GM19463 (cell line): ENCODE data around the gene TMCC2.
"Not testable (repeated sequence)": the region's sequence is repeated elsewhere in the genome, so short reads cannot be mapped to it uniquely, and the experiment has no call there.

Experiments
- ATAC-seq: cut with Tn5 transposase; IDR thresholded peaks from one replicate; pipeline ENCODE4 v1.9.1; 2021; ENCODE audit warnings: mild to moderate bottlenecking, moderate library complexity; ENCODE audit not compliant: unreplicated experiment

Gene TMCC2

DNA sequence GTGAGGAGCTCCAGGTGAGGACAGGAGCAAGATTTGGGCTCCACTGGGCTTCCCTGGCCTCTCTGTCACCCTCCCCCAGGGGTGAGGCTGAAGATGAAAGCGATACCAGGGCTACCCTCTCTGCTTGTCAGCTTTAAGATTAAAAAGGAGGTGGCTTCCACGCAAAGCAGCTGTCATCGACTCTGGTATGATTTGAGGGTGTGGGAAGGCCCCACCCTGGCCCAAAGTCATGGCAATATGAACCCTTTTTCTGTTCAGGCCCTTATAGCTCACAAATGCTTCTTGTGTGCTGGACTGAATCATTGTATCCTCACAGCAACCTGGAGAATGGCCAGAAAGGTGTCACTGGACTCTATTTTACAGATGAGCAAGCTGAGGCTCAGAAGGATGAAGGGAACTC, 52.2 kb downstream of the TMCC2 start:
- no peak for ATAC-seq

DNA sequence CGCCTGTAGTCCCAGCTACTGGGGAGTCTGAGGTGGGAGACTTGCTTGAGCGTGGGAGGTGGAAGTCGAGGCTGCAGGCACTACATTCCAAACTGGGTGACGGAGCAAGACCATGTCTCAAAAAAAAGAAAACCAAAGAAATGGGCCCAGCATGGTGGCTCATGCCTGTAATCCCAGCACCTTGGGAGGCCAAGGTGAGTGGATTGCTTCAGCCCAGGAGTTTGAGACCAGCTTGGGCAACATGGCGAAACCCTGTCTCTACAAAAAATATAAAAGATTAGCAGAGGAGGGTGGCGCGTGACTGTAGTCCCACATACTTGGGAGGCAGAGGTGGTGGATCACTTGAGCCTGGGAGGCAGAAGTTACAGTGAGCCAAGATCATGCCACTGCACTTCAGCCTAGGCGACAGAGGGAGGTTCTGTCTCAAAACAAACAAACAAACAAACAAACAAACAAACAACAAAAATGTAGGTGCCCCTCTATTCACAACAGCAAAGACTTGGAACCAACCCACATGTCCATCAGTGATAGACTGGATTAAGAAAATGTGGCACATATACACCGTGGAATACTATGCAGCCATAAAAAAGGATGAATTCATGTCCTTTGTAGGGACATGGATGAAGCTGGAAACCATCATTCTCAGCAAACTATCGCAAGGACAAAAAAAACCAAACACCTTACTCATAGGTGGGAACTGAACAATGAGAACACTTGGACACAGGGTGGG, 53.1 kb downstream of the TMCC2 start:
- ATAC-seq: not testable (repeated sequence)

DNA sequence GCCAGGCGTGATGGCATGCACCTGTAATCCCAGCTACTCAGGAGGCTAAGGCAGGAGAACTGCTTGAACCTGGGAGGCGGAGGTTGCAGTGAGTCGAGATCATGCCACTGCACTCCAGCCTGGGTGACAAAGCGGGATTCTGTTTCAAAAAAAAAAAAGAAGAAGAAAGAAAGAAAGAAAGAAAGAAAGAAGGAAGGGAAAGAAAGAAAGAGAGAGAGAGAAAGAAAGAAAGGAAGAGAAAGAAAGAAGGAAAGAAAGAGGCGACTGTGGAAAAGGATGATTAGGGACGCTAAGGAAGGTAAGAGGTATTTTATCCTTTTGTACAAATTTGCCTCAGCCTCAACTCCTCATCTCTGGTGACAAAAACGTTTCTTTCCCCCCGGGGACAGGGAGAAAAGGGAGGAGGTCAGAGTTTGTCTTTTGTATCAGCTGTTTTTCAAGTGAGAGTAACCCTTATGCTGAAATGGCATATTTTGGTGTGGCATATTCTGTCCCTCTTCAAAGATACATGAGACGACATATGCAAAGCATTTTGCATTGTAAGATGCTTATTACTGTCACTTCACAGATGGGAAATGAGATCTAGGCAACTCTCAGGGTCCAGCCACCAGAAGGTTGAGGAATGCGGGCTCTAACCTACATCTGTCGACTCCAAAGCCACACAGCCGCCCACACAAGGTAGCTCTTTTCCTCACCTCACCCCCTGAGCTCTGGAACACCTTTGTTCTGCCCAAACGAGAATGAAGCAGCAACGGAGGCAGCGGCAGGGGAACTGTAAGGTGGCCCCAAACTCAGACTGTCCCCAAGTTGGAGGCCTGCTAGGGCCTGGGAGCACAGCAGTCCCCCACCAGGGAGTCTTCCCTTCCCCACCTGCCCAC, 55.8 kb downstream of the TMCC2 start:
- ATAC-seq: no peak

DNA sequence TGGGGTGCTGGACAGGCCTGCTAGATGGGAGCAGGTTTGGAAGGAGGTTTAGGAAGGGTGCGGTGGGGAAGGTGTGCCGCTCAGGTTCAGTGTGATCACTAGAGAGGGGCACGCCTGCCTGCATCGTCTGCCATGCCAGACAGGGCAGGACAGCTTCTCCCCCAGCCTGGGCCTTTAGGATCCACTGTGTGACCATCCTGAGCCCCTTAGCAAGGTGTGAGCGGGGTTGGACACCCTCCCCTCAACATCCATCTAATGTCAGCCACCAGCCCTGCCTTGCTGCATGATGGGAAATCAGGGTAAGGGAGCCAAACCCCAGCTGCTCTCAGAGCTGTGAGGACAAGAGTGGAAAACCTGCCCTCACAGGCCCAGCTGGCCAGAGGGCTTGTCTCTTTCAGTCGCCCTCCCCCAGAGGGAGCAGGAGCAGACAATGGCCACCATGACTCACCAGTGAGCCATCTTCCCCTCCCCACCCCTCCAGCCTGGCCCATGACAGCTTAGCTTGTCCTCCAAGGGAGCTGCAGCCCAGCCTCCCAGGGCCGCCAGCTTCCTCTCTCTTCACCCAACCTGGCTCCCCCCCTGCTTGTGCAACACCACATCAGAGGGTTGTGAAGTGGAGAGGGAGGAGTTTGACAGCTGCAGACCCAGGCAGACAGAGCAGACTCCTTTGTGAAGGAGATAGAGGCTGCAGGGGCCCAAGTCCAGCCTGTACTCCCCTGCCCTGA, 56.8 kb downstream of the TMCC2 start:
- ATAC-seq: no peak

DNA sequence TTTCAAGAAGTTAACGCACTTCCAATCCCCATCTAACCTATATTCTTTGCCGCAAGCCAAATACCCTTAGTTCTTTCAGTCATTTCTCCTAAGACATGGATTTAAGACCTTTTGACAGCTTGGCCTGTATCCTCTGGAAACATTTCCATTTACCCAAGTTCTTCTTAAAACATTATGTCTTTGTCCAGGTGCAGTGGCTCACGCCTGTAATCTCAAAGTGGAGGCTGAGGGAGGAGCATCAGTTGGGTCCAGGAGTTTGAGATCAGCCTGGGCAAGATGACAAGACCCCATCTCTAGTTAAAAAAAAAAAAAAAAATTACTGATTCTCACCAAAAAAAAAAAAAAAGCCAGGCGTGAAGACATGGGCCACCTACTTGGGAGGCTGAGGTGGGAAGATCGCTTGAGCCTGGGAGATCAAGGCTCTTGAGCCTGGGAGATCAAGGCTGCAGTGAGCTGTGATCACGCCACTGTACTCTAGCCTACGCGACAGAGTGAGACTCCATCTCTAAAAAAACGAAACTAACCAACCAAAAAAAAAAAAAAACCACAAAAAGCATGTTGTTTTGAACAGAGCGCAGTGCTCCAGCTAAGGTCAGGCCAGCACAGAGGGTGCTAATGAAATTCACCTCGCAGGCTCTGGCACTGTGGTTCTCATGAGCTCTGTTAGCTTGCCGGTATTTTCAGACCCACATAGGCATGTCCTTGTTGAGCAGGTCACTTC, 57.8 kb downstream of the TMCC2 start:
- peak; percentile 31 for ATAC-seq

DNA sequence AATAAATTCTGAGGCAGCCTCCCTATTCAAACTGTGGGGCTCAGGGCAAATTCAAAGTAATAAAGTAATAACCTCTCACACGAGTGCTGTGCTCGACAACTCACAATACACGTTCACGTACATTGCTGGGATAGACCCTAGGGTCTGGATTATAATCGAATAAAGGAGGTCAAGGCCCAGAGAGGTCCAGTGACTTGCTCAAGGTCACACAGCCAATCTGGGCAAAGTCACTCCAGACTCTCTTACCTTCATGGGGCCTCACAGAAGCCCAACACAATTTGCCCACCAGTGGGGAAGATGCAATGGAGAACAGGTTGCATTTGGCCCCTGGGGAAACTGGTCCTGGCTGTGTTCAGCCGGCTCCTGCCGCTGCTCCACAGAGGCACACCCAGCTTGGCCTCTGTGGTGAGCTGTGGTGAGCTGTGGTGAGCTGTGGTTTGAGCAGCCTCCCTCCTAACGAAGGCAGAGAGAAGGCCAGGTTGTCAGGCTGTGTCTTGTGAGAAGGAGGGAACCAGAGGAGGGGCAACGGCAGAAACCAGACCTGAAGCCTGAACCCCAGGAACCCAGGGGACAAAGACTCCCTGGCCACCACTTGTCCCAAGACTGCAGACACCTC, 58.7 kb downstream of the TMCC2 start:
- ATAC-seq: peak; percentile 29

DNA sequence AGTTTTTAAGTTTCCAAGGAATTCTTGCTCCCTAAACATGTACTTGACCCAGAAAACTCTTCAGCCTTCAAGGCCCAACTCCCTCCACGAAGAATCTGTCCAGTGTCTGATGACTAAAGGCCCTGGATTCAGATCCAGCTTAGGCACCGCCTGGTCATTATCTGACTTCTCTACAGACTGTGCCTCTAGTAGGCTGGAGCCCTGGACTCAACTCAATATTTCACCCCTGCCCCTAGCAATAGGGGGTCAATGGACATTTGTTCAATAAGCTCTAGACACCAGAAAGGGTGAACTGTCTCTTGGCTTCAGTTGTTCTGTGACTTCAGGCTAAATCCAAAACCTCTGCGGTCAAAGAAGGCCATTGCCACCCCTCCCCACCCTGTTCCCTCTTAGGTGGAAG, 59.3 kb downstream of the TMCC2 start:
- ATAC-seq: no peak

DNA sequence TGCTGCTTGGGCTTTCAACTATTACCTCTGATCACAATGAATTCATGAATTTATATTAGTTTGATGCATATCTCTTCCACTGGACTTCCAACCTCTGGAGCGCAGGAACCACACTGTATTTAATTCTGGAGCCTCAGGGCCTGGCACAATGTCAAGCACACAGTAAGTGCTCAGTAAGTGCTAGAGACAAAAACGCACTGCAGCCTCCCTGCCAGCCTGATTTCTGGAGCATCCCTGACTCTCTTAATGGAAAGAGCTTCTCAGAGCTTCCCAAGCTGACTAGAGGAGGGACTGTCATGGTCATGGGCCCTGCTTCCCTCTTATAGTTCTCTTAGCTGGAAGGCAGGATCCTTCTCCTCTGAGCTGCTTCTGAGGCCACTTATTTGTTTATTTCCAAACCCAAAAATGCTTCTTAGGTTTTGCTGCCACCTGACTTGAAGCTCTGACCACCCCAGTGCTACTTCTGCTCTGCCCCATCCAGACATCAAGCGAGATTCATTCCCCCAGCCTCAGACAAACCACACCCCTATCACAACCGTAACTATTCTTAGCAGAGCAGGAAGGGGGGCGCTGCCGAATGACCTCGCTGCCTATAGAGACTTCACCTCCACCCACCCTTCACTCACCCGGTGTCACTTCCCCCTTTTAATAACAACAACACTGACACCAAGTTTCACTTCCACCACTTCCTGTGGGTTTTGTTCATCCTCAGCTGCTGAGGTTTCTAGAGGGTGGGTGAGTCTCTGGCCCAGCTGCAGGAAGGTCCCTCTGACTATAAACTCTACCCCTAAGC, 60.2 kb downstream of the TMCC2 start:
- peak; percentile 79 for ATAC-seq

DNA sequence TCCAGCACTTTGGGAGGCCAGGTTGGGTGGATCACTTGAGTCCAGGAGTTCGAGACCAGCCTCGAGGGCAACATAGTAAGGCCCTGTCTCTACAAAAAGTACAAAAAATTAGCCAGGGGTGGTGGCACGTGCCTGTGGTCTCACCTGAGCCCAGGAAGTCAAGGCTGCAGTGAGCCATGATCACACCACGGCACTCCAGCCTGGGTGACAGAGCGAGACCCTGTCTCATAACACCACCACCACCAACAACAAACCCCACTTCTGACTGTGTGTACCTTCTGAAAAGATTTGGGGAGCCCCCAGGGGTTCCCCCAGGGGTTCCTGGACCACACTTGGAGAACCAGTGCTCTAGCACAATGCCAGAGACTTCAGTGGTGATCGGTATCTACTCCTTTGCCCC, 63.9 kb downstream of the TMCC2 start:
- no peak for ATAC-seq

DNA sequence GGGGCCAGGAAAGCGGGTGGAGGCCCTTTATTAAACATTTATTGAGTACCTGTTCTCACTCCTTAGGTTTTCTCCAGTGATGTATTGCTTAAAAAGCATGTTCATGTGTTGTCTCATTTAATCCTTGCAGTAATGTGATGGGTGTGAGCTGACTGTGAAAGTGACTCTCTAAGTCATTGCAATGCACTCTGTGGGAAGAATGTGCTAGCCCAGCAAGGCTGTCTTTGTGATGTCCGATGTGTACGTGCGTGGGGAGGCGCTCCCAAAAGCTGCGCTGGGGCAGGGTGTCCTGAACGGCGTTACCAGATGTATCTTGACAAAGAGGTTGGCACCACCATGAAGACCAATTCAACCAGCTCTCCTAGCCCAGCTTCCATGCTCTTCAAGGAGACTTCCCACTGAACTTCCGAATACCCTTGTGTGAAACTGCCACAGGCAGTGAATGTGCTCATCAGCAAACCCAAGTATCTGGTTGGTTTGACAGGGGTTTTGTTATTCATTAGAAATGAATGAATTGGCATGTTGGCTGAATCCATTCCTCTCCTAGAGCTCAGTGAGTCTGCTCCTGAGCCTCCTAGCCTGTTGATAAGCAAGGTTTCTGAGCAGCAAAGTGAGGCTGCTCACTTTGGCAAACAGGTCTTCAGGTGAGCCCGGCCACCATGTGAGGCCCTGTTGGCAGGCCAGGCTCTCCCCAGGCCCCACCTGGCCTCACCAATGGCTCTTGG, 65.8 kb downstream of the TMCC2 start:
- no peak for ATAC-seq

DNA sequence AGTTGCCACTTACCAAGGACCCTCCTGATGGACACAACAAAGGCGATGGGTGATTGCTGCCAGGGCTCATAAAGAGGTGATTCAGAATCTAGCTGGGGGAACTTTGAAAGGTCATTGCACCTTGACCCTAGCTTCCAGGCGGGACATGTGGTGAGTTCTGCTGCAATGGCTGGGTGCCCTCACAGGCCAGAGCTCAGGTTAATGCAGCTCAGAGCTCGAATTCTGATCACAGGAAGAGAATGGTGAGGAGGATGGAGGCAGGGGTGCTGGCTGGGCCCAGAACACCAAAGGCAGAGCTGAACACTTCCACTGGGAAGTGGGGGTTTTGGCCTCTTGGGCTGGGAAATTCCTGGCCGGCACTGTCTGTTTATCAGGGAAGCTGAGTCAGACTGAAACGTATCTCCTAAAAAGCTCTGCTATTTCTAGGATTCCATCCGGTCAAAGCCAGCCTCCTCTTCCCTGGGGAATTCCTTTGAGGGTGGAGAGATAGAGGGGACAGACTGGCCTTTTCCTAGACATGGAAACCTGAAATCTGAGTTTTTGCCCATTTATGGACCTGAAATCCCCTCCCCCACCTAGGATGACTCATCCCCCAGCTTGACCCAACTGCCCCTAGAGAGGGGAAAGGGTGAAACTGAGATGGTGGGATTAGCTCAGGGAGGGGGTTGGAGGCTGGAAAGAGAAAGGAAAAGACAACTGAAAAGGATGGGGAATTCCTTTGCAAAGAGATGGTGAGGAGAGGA, 66.6 kb downstream of the TMCC2 start:
- no peak for ATAC-seq

DNA sequence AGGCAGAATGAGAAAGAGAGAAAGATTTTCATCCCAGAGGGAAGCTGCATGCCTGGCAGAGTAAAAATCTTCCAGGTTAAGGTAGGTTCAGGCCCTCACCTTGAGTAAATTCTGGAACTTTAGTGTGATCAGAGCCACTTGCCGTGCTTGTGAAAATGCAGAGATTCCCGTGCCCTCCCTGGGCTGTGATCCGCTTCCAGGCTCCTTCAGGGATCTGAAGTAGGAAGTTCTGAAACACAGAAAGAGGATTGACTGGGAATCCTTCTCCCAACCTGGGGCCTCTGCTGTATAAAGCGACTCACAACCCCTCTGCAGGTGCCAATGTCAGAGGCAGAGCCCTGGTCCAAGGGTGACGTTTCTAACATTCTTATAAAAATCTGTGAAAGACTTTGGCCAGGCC, 67.2 kb downstream of the TMCC2 start:
- ATAC-seq: no peak

DNA sequence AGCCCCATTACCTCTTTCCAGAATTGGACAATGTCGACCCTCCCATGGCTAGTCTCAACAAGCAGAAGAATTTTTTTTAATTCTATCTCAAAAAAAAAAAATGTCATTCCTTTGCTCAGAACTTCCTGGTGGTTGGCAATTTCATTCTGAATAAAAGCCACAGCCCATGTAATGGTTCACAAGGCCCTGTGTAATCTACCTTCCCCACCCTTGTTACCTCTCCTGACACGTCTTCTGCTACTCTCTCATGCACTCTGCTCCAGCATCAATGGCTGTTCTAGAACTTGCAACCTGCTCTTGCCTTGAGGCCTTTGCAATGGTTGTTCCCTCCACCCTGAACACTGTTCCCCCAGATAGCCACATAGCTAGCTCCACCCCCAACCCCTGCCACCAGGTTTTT, 68.4 kb downstream of the TMCC2 start:
- ATAC-seq: no peak

DNA sequence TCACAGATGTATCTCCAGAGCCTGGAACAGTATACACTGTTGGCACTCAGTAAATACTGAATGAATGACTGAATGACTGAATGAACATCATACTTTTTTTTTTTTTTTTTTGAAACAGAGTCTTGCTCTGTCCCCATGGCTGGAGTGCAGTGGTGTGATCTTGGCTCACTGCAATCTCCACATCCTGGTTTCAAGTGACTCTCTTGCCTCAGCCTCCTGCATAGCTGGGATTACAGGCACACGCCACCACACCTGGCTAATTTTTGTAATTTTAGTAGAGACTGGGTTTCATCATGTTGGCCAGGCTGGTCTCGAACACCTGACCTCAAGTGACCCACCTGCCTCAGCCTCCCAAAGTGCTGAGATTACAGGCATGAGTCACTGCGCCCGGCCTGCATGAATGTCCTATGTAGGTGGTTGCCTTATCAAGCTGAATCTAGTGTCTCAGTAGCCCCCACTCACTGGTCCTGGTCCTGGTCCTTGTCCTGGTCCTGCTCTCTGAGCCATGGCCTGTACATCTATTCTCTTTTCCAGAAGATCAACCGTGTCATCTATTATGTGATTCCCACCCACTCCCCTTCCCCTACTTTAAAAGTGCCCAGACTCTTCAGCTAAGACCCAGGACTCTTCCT, 69.9 kb downstream of the TMCC2 start:
- ATAC-seq: not testable (repeated sequence)

DNA sequence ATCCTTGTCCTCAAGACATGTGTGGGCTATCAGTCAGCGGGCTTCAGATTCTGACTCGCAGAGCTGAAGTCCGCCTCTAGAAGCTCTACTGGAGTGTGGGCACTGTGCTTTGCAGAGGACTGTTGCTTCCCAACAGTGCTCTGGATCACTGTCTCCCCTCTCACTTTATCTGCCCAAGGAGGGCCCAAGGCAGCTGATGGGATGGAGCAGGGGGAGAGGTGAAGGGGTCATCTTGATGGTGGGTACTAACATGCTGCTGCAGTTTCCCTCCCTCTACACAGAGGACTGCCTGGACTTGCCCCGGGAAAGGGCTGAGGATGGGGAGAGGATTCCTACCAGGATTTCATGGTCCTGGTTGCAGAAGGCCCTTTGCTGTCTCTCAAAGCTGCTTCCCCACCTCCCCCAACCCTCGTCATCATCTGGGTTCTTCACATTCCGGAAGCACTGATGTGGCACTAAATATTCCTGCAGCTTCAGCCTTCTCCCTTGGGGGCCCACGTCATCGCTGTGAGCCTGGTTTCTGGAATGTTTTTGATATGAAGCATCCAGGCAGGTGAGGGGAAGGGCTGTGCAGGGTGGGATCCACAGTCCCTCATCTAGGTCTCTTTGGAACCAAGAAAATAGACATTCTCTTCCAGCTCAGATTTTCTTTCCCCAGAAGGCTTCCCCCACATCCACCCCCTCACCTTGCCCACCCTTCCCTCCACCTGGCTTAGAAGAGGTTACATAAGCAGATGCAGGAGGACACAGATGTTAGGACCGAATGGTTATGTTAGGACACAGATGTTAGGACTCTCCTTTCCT, 70.6 kb downstream of the TMCC2 start:
- no peak for ATAC-seq

DNA sequence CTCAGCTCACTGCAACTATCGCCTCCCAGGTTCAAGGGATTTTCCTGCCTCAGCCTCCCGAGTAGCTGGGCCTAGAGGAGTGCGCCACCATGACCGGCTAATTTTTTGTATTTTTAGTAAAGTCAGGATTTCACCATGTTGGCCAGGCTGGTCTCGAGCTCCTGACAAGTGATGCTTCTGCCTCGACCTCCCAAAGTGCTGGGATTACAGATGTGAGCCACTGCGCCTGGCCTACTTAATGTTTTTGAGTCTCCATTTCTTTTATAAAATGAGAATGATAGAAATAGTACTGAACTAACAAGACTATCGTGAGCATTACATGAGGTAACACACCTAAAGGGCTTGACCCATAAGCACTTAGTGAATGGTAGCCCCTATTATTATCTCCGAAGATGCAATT, 72.4 kb downstream of the TMCC2 start:
- no peak for ATAC-seq

DNA sequence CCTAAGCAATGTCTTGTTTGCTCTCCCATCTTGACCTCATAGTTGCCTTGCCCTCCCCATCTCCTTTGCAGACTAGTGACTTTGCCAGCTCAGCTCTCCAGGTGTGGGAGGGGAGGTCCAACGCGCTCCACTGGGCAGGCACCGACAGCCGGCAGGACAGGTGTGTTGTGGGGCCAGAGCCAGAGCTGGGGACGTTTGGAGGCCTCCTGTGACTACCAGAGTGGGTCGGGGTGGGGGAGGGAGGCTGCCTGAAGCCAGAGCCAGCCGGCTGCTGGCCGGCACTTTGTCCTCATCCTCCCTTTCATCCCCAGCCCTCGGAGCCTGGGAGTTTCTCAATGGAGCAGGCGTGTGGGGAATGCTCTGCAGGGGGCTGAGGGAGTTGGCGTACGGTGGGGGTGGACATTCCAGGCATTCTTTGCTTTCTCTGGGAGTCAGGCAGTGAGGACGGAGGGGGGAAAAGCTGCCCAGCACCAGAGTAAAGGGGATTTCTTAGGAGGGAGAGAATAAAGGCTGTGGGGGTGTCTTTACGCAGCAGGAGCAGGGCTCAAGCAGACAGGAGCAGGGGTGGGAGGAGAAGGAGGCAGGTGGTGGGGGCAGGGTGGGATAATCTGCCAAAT, 73.6 kb downstream of the TMCC2 start:
- no peak for ATAC-seq
